ENCODE measurements around the gene ZNF827.

ZNF827 gene

GRCh38 chr4:145935253-145936141 is 3.1 kb downstream of the ZNF827 start:
- in situ Hi-C loops (cut with HindIII; ENCODE audit: low sequenced_read_pairs): no loop called here

DNA sequence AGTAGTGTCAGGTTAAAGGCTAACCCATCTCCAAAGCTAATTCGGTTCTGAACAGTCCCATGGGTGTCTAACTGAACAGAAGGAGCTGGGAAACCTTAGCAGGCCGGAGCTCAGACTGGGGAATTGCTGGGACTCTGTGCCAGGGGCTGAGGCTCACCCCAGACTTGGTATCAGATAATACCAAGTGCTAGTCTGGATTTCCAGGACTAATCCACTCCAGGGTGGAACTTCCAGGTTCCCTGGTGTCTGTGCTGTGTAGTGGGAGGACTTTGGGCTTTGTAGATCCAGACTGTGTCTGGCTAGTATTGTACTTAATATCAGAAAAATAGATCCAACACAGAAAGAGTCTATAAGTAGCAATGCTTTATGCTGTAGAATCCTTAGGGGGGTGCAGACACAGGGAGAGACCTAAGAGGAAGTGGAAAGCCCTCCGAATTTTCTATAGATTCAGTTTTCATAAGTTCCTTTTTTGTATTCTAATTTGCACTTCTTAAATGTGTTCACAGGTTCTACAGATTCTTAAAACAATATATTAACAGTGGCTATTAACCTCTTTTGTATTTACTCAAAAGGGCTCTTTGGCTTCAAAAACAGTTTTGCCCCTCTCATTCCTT is 4.1 kb downstream of the ZNF827 start:
- in situ Hi-C loops (cut with HindIII; ENCODE audit: low sequenced_read_pairs): no loop called here

GRCh38 chr4:145933134-145933533 is 5.5 kb downstream of the ZNF827 start:
- in situ Hi-C loops (cut with HindIII; ENCODE audit: low sequenced_read_pairs): no loop called here

- in situ Hi-C loops (cut with HindIII; ENCODE audit: low sequenced_read_pairs): no loop called here
Observed at GRCh38 chr4:145931403-145931802, 7.2 kb downstream of the ZNF827 start.

DNA sequence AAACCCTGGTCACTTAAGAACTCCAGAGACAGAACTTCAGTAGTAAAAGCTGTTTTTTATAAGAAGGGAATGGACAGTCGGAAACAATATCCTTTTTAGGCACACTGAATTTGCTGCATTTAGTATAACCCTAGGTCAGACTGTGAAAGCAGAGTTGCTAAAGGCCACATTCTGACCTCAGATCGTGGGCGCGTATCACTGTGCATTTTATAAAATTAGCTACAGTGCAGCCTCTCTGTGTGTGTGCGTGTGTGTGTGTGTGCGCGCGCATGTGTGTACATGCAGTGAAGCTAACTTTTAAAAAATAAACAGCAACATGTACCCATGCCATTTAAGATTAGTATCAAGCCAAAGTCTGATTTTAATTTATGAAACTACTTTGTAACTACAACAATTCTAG is 8.0 kb downstream of the ZNF827 start:
- in situ Hi-C loops (cut with HindIII; ENCODE audit: low sequenced_read_pairs): no loop called here

DNA sequence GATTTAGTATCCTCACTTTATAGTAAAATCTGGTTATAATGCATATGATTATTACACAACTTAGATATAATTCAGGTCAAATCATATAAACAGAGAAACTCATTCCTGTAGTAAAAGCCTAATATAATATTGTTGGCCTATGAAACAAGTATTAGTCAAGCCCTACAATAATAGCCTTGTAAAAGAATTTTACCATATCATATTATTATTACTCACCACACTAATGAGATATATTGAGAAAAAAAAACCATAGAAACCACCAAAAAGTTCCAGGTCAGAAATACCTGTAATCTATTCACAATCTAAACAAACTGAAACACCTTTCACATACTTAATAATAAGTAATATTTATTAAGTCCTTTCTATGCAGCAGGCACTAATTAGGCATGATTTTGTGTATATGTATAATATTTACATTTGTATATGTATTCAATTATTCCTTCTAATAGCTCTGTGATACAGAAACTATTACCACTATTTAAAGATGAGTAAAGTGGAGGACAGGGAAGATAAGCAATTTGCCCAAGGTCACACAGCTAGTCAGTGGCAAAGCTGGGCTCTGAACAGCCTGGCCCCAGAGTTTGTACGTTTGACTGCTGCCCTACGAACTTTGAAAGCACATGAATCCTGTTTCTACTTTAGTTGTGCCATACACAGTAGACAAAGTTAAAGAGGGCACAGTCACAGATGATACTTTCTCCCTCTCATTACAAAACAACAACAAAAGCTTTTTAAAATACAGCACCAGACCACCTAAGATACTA is 9.0 kb downstream of the ZNF827 start:
- in situ Hi-C loops (cut with HindIII; ENCODE audit: low sequenced_read_pairs): no loop called here

DNA sequence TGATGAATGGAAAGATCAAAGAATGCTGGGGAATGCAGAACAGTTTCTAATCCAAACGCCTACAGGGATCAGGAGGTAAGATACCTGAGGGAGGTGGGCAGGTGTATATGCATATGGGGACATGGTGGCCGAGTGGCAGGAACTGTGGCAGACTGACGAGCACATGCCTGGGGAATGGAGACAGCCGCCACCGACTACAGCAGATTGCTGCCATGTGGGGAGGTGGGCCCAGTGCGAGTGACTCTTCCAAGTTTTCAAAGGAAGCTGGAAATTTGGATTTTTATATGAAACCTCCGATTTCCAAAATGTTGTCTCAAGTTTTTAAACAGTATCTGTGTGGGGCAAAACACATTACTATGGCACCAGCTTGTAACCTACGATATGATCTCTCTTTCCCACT is 9.9 kb downstream of the ZNF827 start:
- in situ Hi-C loops (cut with HindIII; ENCODE audit: low sequenced_read_pairs): no loop called here

DNA sequence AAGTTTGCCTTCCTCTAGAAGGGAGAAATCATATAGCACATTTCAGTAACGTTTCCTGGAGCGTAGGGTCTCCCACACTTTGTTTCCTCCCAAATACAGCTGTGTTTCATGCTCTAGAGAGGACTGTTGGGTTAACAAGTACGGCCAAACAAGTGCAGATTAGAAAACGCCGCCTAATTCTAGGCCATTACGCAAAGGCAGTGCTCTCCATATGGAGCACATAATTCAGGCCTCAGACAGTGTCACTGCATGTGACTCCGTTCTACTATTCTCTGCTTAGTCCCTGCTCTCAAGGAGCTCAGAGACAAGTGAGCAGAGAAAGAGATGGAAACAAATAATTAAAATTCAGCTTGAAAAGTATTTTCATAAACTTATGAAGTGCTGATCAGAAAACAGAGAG is 11.6 kb downstream of the ZNF827 start:
- in situ Hi-C loops (cut with HindIII; ENCODE audit: low sequenced_read_pairs): no loop called here

DNA sequence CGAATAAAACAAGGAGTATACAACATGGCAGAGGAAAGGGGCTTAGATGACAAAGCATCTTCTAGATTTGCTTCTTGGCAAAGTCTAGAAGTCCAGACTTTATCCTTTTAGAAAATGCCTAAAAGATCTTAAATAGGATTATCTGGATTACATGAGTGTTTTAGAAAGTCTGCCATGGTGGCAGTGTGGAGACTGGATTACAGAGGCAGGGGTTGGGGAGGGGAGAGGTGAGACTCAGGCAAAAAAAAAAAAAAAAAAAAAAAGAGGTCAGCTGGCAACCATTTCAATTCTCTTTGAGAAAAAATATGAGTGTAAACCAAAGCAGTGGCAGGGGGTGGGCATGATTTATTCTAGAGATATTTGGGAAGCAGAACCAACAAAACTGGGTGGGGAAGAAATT is 17.4 kb downstream of the ZNF827 start:
- in situ Hi-C loops (cut with HindIII; ENCODE audit: low sequenced_read_pairs): no loop called here

DNA sequence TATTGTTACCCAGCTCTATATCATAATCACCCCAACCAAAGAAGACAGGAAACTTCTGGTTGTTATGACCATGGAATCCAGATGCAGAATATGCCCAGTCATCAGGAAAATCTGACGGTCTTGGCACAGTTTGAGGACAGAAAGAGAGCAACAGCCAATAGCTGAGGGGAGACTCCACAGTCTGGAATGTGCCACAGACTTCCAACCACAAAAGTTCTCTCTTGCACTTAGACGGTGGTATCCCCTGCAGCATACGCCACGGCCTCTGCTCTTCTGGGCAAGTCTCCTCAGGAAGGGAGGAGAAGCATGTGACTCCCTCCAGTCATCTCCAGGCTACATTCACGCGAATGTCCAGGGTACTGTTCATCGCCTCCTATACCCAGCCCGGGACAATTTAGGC is 18.4 kb downstream of the ZNF827 start:
- in situ Hi-C loops (cut with HindIII; ENCODE audit: low sequenced_read_pairs): no loop called here

- in situ Hi-C loops (cut with HindIII; ENCODE audit: low sequenced_read_pairs): no loop called here
Observed at GRCh38 chr4:145912376-145912775, 26.2 kb downstream of the ZNF827 start.

- in situ Hi-C loops (cut with HindIII; ENCODE audit: low sequenced_read_pairs): no loop called here
Observed at GRCh38 chr4:145909773-145910172, 28.9 kb downstream of the ZNF827 start.

GRCh38 chr4:145909281-145909715 is 29.3 kb downstream of the ZNF827 start:
- in situ Hi-C loops (cut with HindIII; ENCODE audit: low sequenced_read_pairs): no loop called here

GRCh38 chr4:145907812-145908211 is 30.8 kb downstream of the ZNF827 start:
- in situ Hi-C loops (cut with HindIII; ENCODE audit: low sequenced_read_pairs): no loop called here

DNA sequence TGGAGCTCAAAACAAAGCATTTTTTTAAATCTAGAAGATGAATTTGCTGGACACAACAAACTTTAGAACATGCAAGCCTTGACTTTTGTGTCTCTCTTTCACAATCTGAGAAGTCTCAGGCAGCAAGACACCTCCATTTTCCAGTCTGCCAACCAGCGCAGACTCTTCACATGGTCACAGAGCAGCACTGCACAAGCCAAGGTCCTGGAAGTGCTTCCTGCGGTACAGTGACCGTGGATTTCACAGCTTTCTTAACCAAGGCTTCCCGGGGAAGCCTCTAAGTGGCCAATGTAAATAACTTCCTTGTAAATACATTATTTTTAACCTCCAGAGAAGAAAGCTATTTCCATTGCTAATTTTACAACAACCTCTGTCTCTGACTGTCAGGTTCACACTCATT is 31.2 kb downstream of the ZNF827 start:
- in situ Hi-C loops (cut with HindIII; ENCODE audit: low sequenced_read_pairs): no loop called here

DNA sequence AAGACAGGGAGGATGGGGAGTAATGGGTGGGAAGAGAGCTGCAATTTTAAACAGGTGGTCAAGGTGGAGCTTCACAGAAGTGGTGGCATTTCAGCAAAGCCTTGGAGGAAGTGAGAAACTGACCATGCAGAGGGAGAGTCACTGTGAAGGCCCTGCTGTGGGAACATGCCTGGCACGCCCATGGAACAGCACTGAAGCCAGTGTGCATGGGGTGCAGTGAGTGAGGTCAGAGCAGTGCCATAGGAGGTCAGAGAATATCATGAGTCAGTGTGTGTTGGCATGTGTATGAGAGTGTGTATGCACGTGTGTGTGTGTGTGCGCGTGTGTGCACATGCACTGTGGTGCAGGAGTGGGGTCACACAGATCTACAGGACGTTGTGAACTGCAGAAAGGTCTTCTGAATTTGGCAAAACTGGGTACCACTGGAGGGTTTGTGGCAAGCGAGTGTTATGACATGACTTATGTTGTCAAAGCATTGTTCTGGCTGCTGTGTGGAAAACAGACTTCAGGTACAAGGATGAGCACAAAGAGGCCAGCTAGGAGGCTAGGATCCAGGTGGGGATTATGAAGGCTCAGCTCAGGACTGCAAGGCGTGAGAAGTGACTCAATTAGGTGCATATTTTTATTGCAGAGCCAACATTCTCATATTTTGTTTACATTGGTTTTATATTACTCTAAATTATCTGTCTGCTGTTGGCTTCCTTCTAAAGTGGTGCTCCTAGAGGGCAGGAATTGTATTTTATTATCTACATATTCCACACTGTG is 34.0 kb downstream of the ZNF827 start:
- in situ Hi-C loops (cut with HindIII; ENCODE audit: low sequenced_read_pairs): loop anchor here (5.0 kb wide), 1 partner anchor 68 kb away; no protein-coding TSS in a partner anchor

DNA sequence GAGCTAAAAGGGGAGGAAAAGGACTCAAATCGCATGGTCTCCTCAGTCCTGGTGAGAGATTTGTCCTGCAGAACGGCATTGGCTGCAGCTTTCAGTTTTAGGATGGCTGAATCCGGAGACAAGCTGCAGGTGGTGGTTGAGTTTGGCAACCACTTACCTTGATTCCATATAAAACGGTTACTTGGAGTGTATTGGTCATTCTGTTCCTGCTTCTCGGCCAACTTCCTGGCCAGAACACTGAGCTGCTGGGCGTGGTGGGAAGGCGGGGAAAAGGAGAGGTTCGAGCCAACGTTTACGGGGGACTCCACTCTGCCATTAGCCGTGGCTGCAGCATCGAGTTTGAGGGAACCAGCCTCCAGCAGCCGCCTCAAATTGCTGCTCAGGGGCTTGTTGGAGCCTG is 36.1 kb downstream of the ZNF827 start:
- in situ Hi-C loops (cut with HindIII; ENCODE audit: low sequenced_read_pairs): loop anchor here (5.0 kb wide), 1 partner anchor 70 kb away; no protein-coding TSS in a partner anchor

DNA sequence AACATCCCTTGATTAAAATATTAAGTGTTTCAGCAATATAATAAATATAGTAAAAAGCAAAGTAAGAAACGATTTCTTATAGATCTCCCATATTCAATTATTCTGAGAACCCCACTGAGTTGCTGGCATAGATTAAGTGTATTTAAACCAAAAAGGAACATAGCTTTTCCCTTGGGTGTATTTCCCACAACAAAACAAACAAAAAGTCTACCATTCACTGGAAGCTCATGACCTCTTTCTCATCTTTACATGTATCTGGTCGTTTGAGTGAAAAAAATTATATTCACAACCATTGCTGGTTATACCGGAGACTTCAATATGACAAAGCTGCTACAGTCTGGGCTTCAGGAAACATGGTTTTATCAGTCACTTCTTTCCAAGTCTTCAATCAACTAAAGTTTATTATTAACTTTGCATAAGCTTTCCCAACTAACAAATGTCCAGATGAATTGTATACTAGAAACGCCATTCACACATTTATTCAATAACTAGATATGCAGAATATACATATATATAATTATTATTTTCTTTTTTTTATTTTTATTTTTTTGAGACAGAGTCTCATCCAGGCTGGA is 38.6 kb downstream of the ZNF827 start:
- in situ Hi-C loops (cut with HindIII; ENCODE audit: low sequenced_read_pairs): loop anchor here (5.0 kb wide), 1 partner anchor 72 kb away; no protein-coding TSS in a partner anchor

DNA sequence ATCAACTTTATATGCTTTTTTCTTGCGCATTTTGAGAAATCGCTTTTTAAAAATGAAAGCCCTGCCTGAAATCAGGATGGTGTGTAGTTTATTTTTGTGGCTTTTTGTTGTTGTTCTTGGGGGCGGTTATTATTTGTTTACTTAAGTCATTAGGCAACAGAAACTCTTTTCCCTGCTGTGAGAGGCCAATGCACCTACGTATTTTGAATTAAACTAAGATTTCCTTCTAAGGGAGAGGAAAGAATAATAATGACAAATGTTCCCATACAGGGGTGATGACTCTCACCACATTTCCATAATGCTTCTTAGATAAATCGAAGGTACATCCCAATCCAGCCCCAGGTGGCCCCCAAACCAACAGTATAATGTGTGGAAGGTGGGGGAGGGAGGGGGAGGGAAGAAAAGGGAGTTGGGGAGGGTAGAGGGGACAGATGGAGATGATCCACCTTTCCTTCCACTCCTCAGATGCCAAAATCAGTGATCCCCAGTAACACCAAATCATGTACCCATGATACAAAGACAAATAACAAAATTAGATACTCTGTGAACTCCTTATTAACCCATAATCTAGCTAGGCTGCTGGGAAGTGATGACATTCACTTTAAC is 39.6 kb downstream of the ZNF827 start:
- in situ Hi-C loops (cut with HindIII; ENCODE audit: low sequenced_read_pairs): no loop called here

DNA sequence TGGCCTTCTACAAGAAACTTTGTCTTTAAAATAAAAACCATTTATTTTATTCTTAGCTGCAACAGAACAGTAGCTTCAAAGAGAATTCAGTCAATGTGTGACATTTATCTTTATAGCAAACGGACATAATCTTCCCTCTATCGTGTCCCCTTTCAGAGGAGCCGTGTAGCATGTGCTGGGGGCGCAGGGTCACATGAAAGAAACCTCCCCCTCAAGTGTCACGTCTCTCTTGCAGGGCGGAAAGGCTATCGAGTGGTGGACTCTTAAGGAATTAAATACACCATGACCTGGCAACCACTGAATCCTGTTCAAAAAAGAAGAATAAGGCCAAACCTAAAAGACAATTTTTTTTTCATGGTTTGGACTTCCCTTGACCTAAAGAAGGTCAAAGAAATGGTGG is 40.2 kb downstream of the ZNF827 start:
- in situ Hi-C loops (cut with HindIII; ENCODE audit: low sequenced_read_pairs): no loop called here

Measured in endothelial cell of hepatic sinusoid (primary cell).